Tibial nerve (tissue), 4 donors: ENCODE measurements around the gene THSD7B.

Source experiments
- CTCF ChIP-seq, 5 experiments: fragments of 200-600 bp in 3 of 5; fragments of 450-650 bp in 2 of 5; sonication (generic) in 3 of 5; IDR thresholded peaks; one replicate each; pipeline ENCODE4 v1.5.1; 2016 to 2019; ENCODE audit warnings: antibody characterized with exemption in 5 of 5, mild to moderate bottlenecking in 3 of 5, moderate library complexity in 2 of 5
- EP300 ChIP-seq, 2 donors: sonication (generic); formaldehyde crosslinking; IDR thresholded peaks; one replicate each; pipeline ENCODE4 v1.6.1; 2017; ENCODE audit warnings: antibody characterized with exemption in 2 of 2, mild to moderate bottlenecking in 1 of 2
- POLR2A ChIP-seq, 2 donors: fragments of 450-650 bp; IDR thresholded peaks; one replicate each; pipeline ENCODE4 v1.6.1; 2017; ENCODE audit warnings: antibody characterized with exemption in 2 of 2, mild to moderate bottlenecking in 2 of 2, moderate library complexity in 2 of 2

- TF ChIP-seq CTCF (IDR thresholded peaks at IDR 0.05) (no peak), EP300 (IDR thresholded peaks at IDR 0.05) (no peak), POLR2A (IDR thresholded peaks at IDR 0.05) (no peak)
Measured at GRCh38 chr2:137705296-137705695, 940.0 kb downstream of the THSD7B start.
